PC-3 (cell line): ENCODE measurements around the gene GALNT15. TPM values are rescaled to one million over a fixed set of nuclear protein-coding genes. Genes with fewer than 3 reads are reported as not detected.
A peak's percentile ranks its signal among the peaks of the same experiment; 100 is the strongest.

Experiments
- ATAC-seq: fragments of 200-7000 bp; cut with Tn5 transposase; 2 replicates; pipeline ENCODE4 v1.9.1; 2020; ENCODE audit warnings: mild to moderate bottlenecking, moderate library complexity
- BruUV-seq: library from RNA; stranded (reverse); fragments of 400-500 nt; replicated peaks from 2 replicates; lab custom pipeline; 2021; lab: Mats Ljungman, UMichigan
- CTCF ChIA-PET: fragments of 300-600 bp; sonication (Branson Sonifier 250); formaldehyde crosslinking; loops from one replicate; lab custom pipeline; 2022; ENCODE audit warnings: antibody characterized with exemption; lab: Charles Lee
- POLR2A ChIA-PET: fragments of 300-600 bp; sonication (Branson Sonifier 250); formaldehyde crosslinking; loops from one replicate; lab custom pipeline; 2022; ENCODE audit warnings: antibody characterized with exemption; ENCODE audit not compliant: unreplicated experiment; lab: Charles Lee
- DNase-seq: peaks from one replicate; pipeline ENCODE4 v3.0.0-alpha.2; 2015
- H2AFZ ChIP-seq: fragments of 300-600 bp; sonication (generic); 2 replicates; pipeline ENCODE4 v1.6.0; 2016; ENCODE audit warnings: antibody characterized with exemption, low read length
- H3F3A ChIP-seq: fragments of 300-600 bp; sonication (generic); one replicate; pipeline ENCODE4 v1.6.0; 2017; ENCODE audit warnings: antibody characterized with exemption, low read length, control low read depth, mild to moderate bottlenecking; ENCODE audit not compliant: unreplicated experiment
- H3K27ac ChIP-seq: fragments of 300-600 bp; sonication (generic); 2 replicates; pipeline ENCODE4 v1.5.1; 2016; ENCODE audit warnings: mild to moderate bottlenecking, low read length
- H3K27me3 ChIP-seq: fragments of 300-600 bp; sonication (generic); 2 replicates; pipeline ENCODE4 v1.6.1; 2016; ENCODE audit warnings: low read length, mixed read lengths
- H3K36me3 ChIP-seq: fragments of 300-600 bp; sonication (generic); 2 replicates; pipeline ENCODE4 v1.6.1; 2016; ENCODE audit warnings: low read depth, mixed run types, low read length, mixed read lengths
- H3K4me1 ChIP-seq: fragments of 300-600 bp; sonication (generic); 2 replicates; pipeline ENCODE4 v1.5.1; 2016; ENCODE audit warnings: low read length; ENCODE audit not compliant: insufficient read depth
- H3K4me2 ChIP-seq: fragments of 300-600 bp; sonication (generic); 2 replicates; pipeline ENCODE4 v1.6.0; 2016; ENCODE audit warnings: low read length
- H3K4me3 ChIP-seq: fragments of 300-600 bp; sonication (generic); 2 replicates; pipeline ENCODE4 v1.5.1; 2016; ENCODE audit warnings: mild to moderate bottlenecking, low read length, mixed read lengths
- H3K79me2 ChIP-seq: fragments of 300-600 bp; sonication (generic); 2 replicates; pipeline ENCODE4 v1.6.1; 2017; ENCODE audit warnings: low read length, mixed read lengths
- H3K9ac ChIP-seq: fragments of 300-600 bp; sonication (generic); 2 replicates; pipeline ENCODE4 v1.6.0; 2016; ENCODE audit warnings: mild to moderate bottlenecking, low read length
- H3K9me2 ChIP-seq: fragments of 300-600 bp; sonication (generic); replicated peaks from 2 replicates; pipeline ENCODE4 v1.6.1; 2016; ENCODE audit warnings: mixed run types, low read length, mixed read lengths
- H3K9me3 ChIP-seq: fragments of 300-600 bp; sonication (generic); 2 replicates; pipeline ENCODE4 v1.6.1; 2016; ENCODE audit warnings: low read length, mixed read lengths
- H4K20me1 ChIP-seq: fragments of 300-600 bp; sonication (generic); 2 replicates; pipeline ENCODE4 v1.6.1; 2016; ENCODE audit warnings: low read length, mixed read lengths
- CTCF ChIP-seq: fragments of 300-600 bp; sonication (generic); conservative IDR thresholded peaks from 2 replicates; pipeline ENCODE4 v1.5.1; 2017; ENCODE audit warnings: antibody characterized with exemption, low read depth, mild to moderate bottlenecking, low read length
- EZH2 ChIP-seq: fragments of 300-600 bp; sonication (generic); IDR thresholded peaks from one replicate; pipeline ENCODE4 v1.6.1; 2017; ENCODE audit warnings: antibody characterized with exemption, mild to moderate bottlenecking, low read length; ENCODE audit not compliant: unreplicated experiment
- EZH2phosphoT487 ChIP-seq: fragments of 300-600 bp; sonication (generic); IDR thresholded peaks from 2 replicates; pipeline ENCODE4 v1.6.1; 2018; ENCODE audit warnings: mild to moderate bottlenecking, antibody characterized with exemption, low read length, borderline replicate concordance
- intact Hi-C: fragments of 100-400 bp; cut with micrococcal nuclease; formaldehyde crosslinking; loops from 2 replicates; pipeline ENCODE4 v1.9.0; 2023
- total RNA-seq: library from RNA; depleted of rRNA; stranded (reverse); fragments of >200 nt; gene quantifications from 2 replicates; pipeline ENCODE4 v1.2.3, GENCODE V29; 2014

Gene GALNT15
- total RNA-seq, 1 experiment from 2014 or later = not detected

- H3K4me1 ChIP-seq = peaks cover 32% of the 10 kb centered on the region
- H3K9me3 ChIP-seq = no peaks in the 10 kb centered on the region
- CTCF ChIA-PET = no interaction called here
- POLR2A ChIA-PET = no interaction called here
- H2AFZ ChIP-seq = no peak overlapping the region
- intact Hi-C loops = loop anchor here (10.0 kb wide), 1 partner anchor 605 kb away; no protein-coding TSS in a partner anchor
- no peaks in the 10 kb centered on the region for H3K27me3 ChIP-seq
- H3K9me2 ChIP-seq = no peaks in the 10 kb centered on the region
- no peak overlapping the region for H3K9ac ChIP-seq
- H3K4me2 ChIP-seq = 0 out of 2 replicates have a peak overlapping the region, but pooled peaks have one; percentile 1
- TF ChIP-seq EZH2 (no peak), CTCF (no peak), EZH2phosphoT487 (no peak)
- DNase-seq (no peak), ATAC-seq (peak; percentile 10; the same call in 1 of the 2 replicates)
- no peaks in the 10 kb centered on the region for H3K79me2 ChIP-seq
- no peaks in the 10 kb centered on the region for H4K20me1 ChIP-seq
- no peak overlapping the region for H3K4me3 ChIP-seq
- H3F3A ChIP-seq = no peaks in the 10 kb centered on the region
- H3K27ac ChIP-seq = peak overlapping the region; percentile 35
- no peaks in the 10 kb centered on the region for H3K36me3 ChIP-seq
- no TSS peak for BruUV-seq
Observed at GRCh38 chr3:16239780-16240179, 65.3 kb downstream of the GALNT15 start.

- Histone ChIP-seq H2AFZ (no peak overlapping the region), H3K4me3 (no peak overlapping the region), H3F3A (no peaks in the 10 kb centered on the region), H3K79me2 (no peaks in the 10 kb centered on the region), H4K20me1 (no peaks in the 10 kb centered on the region), H3K9ac (no peak overlapping the region), H3K27me3 (no peaks in the 10 kb centered on the region), H3K9me3 (no peaks in the 10 kb centered on the region), H3K4me2 (peak overlapping the region; percentile 15; the same call in 1 of the 2 replicates), H3K27ac (peak overlapping the region; percentile 35), H3K4me1 (peaks cover 33% of the 10 kb centered on the region), H3K9me2 (no peaks in the 10 kb centered on the region), H3K36me3 (no peaks in the 10 kb centered on the region)
- peak; percentile 75 for ATAC-seq
- TF ChIP-seq CTCF (no peak), EZH2phosphoT487 (no peak), EZH2 (no peak)
- CTCF ChIA-PET = no interaction called here
- no TSS peak for BruUV-seq
- POLR2A ChIA-PET = no interaction called here
- intact Hi-C loops = loop anchor here (10.0 kb wide), 1 partner anchor 606 kb away; no protein-coding TSS in a partner anchor
- peak; percentile 88 for DNase-seq
Observed at GRCh38 chr3:16240229-16241023, 65.9 kb downstream of the GALNT15 start.

- no peak for TF ChIP-seq EZH2phosphoT487
- TF ChIP-seq EZH2 = no peak
- no peak for TF ChIP-seq CTCF
- H3K27ac ChIP-seq = no peak overlapping the region
- H3K4me1 ChIP-seq = peaks cover 33% of the 10 kb centered on the region
- ChIA-PET CTCF (no interaction called here), POLR2A (interaction anchor here (0.6 kb wide), 1 partner anchor 100 kb away, joined by 3 read pairs; no protein-coding TSS in a partner anchor)
- H3K9me3 ChIP-seq = no peaks in the 10 kb centered on the region
- no peaks in the 10 kb centered on the region for H3K36me3 ChIP-seq
- H3K4me2 ChIP-seq = no peak overlapping the region
- no peaks in the 10 kb centered on the region for H3K79me2 ChIP-seq
- no peaks in the 10 kb centered on the region for H3F3A ChIP-seq
- H2AFZ ChIP-seq = no peak overlapping the region
- intact Hi-C loops = loop anchor here (10.0 kb wide), 1 partner anchor 606 kb away; no protein-coding TSS in a partner anchor
- no peaks in the 10 kb centered on the region for H3K9me2 ChIP-seq
- no peak for ATAC-seq
- DNase-seq = no peak
- H3K9ac ChIP-seq = no peak overlapping the region
- H3K27me3 ChIP-seq = no peaks in the 10 kb centered on the region
- no peak overlapping the region for H3K4me3 ChIP-seq
- no peaks in the 10 kb centered on the region for H4K20me1 ChIP-seq
- BruUV-seq = no TSS peak
Observed at GRCh38 chr3:16241225-16241624, 66.7 kb downstream of the GALNT15 start.
